NCI-H2029 treated with DMSO at 0.1 percent for 48 hours (cell line): ENCODE data around the gene PARL.
"Not testable (repeated sequence)": the region's sequence is repeated elsewhere in the genome, so short reads cannot be mapped to it uniquely, and the experiment has no call there.

ENCODE experiments used
- DNase-seq: peaks from one replicate; lab custom pipeline; 2025; lab: John Stamatoyannopoulos, UW

PARL gene

GRCh38 chr3:183904833-183905780 lies 20.4 kb upstream of the PARL start:
- DNase-seq = no peak

- no peak for DNase-seq
Observed at GRCh38 chr3:183898028-183898431, 13.3 kb upstream of the PARL start.

- DNase-seq = no peak
Observed at GRCh38 chr3:183897606-183898005, 12.9 kb upstream of the PARL start.

- DNase-seq = no peak
Observed at GRCh38 chr3:183896610-183897009, 11.9 kb upstream of the PARL start.

- DNase-seq = no peak
Observed at GRCh38 chr3:183896184-183896583, 11.5 kb upstream of the PARL start.

- DNase-seq = no peak
Observed at GRCh38 chr3:183895774-183896173, 11.1 kb upstream of the PARL start.

GRCh38 chr3:183895296-183895695 lies 10.6 kb upstream of the PARL start:
- peak; percentile 37 for DNase-seq

- DNase-seq = peak; percentile 65
Observed at GRCh38 chr3:183892610-183893214, 8.0 kb upstream of the PARL start.

GRCh38 chr3:183885766-183886165 lies 1.1 kb upstream of the PARL start:
- no peak for DNase-seq

GRCh38 chr3:183884097-183884426 lies 618 bp downstream of the PARL start:
- no peak for DNase-seq

GRCh38 chr3:183883291-183884096 lies 1.2 kb downstream of the PARL start:
- no peak for DNase-seq

GRCh38 chr3:183880121-183880520 lies 4.6 kb downstream of the PARL start:
- no peak for DNase-seq

- DNase-seq = no peak
Observed at GRCh38 chr3:183879243-183879642, 5.4 kb downstream of the PARL start.

- DNase-seq = no peak
Observed at GRCh38 chr3:183878071-183878470, 6.6 kb downstream of the PARL start.

GRCh38 chr3:183877227-183877626 lies 7.5 kb downstream of the PARL start:
- not testable (repeated sequence) for DNase-seq

- DNase-seq = no peak
Observed at GRCh38 chr3:183875411-183875810, 9.3 kb downstream of the PARL start.

- no peak for DNase-seq
Observed at GRCh38 chr3:183873914-183874313, 10.8 kb downstream of the PARL start.

- no peak for DNase-seq
Observed at GRCh38 chr3:183871541-183871940, 13.1 kb downstream of the PARL start.

- no peak for DNase-seq
Observed at GRCh38 chr3:183870563-183870962, 14.1 kb downstream of the PARL start.

- no peak for DNase-seq
Observed at GRCh38 chr3:183868796-183869195, 15.9 kb downstream of the PARL start.

- no peak for DNase-seq
Observed at GRCh38 chr3:183862610-183863009, 22.1 kb downstream of the PARL start.

GRCh38 chr3:183857863-183858262 lies 26.8 kb downstream of the PARL start:
- DNase-seq = no peak
